HTERT RPE-1 (cell line): ENCODE results near the gene DRC3.

Experiments
- in situ Hi-C: fragments of 300-500 bp; cut with MboI; formaldehyde crosslinking; loops from 4 replicates; pipeline ENCODE4 v1.14.3; 2020; ENCODE audit warnings: low sequenced_read_pairs

DRC3 gene

GRCh38 chr17:18041776-18042175 lies 69.1 kb downstream of the DRC3 start:
- in situ Hi-C loops = no loop called here

GRCh38 chr17:18042983-18043382 lies 70.3 kb downstream of the DRC3 start:
- in situ Hi-C loops = no loop called here

- in situ Hi-C loops = no loop called here
These were observed 70.8 kb downstream of the DRC3 start for GRCh38 chr17:18043491-18043890.

GRCh38 chr17:18044609-18045008 lies 71.9 kb downstream of the DRC3 start:
- in situ Hi-C loops = no loop called here

GRCh38 chr17:18045691-18046350 lies 73.2 kb downstream of the DRC3 start:
- in situ Hi-C loops = no loop called here

GRCh38 chr17:18055597-18055996 lies 82.9 kb downstream of the DRC3 start:
- in situ Hi-C loops = no loop called here

- in situ Hi-C loops = no loop called here
These were observed 83.6 kb downstream of the DRC3 start for GRCh38 chr17:18056214-18056613.

- in situ Hi-C loops = no loop called here
These were observed 86.6 kb downstream of the DRC3 start for GRCh38 chr17:18059283-18059682.

GRCh38 chr17:18064053-18064452 lies 91.4 kb downstream of the DRC3 start:
- in situ Hi-C loops = no loop called here

- in situ Hi-C loops = no loop called here
These were observed 92.9 kb downstream of the DRC3 start for GRCh38 chr17:18065546-18065945.
